ENCODE measurements around the gene GLP2R. TPM values are rescaled to one million over a fixed set of nuclear protein-coding genes. Genes with fewer than 3 reads are reported as not detected.
"Not testable (repeated sequence)": the region's sequence is repeated elsewhere in the genome, so short reads cannot be mapped to it uniquely, and the experiment has no call there.

GLP2R gene
- not detected for total RNA-seq

- no peak within 1 kb of the TSS for H3K27ac Mint-ChIP-seq
- no peak for DNase-seq
- peaks cover 10% of the 10 kb centered on the region for H3K27me3 Mint-ChIP-seq (ENCODE audit: low read depth)
- no peaks in the 10 kb centered on the region for H3K36me3 Mint-ChIP-seq (ENCODE audit: insufficient read depth in 2 of 2)
- no peak within 1 kb of the TSS for H3K4me3 Mint-ChIP-seq
- H3K9me3 Mint-ChIP-seq: peaks cover 1 to 2% of the 10 kb centered on the region in 2 donors
- no peak for ATAC-seq (replicated peaks in 1 of 2)
- H3K4me1 Mint-ChIP-seq (ENCODE audit: low read depth): no peaks in the 10 kb centered on the region
Measured at GRCh38 chr17:9825641-9826150, at the start of gene GLP2R. Gene GLP2R, plus strand, starts transcription at chr17:9825924. Its CDS starts 140 bp downstream, at chr17:9826064.

GRCh38 chr17:9776911-9777310 lies 48.8 kb upstream of the GLP2R start:
- Mint-ChIP-seq H3K27me3 (ENCODE audit: low read depth) (peaks cover 7% of the 10 kb centered on the region), H3K4me3 (no peak overlapping the region)
- no peak for ATAC-seq (replicated peaks in 1 of 2)

GRCh38 chr17:9780552-9780951 lies 45.2 kb upstream of the GLP2R start:
- H3K4me3 Mint-ChIP-seq: no peak overlapping the region
- H3K36me3 Mint-ChIP-seq (ENCODE audit: insufficient read depth in 2 of 2): no peaks in the 10 kb centered on the region
- no peak overlapping the region for H3K27ac Mint-ChIP-seq
- no peaks in the 10 kb centered on the region for H3K4me1 Mint-ChIP-seq (ENCODE audit: low read depth)
- H3K27me3 Mint-ChIP-seq (ENCODE audit: low read depth): peaks cover 18% of the 10 kb centered on the region
- no peak for ATAC-seq (replicated peaks in 1 of 2)
- DNase-seq: no peak
- peaks cover 0 to 3% of the 10 kb centered on the region in 2 donors for H3K9me3 Mint-ChIP-seq

More at GRCh38 chr17:9776911-9777310, 48.8 kb upstream of the GLP2R start:
- H3K4me1 Mint-ChIP-seq (ENCODE audit: low read depth): no peaks in the 10 kb centered on the region
- H3K9me3 Mint-ChIP-seq: no peaks in the 10 kb centered on the region
- H3K27ac Mint-ChIP-seq: no peak overlapping the region
- H3K36me3 Mint-ChIP-seq (ENCODE audit: insufficient read depth in 2 of 2): no peaks in the 10 kb centered on the region
- DNase-seq: no peak

- H3K27me3 Mint-ChIP-seq (ENCODE audit: low read depth): peaks cover 13% of the 10 kb centered on the region
- H3K36me3 Mint-ChIP-seq (ENCODE audit: insufficient read depth in 2 of 2): no peaks in the 10 kb centered on the region
- ATAC-seq (replicated peaks in 1 of 2) (no peak), DNase-seq (no peak)
- H3K4me1 Mint-ChIP-seq (ENCODE audit: low read depth): no peaks in the 10 kb centered on the region
- no peak overlapping the region for H3K4me3 Mint-ChIP-seq
- peaks cover 0 to 3% of the 10 kb centered on the region in 2 donors for H3K9me3 Mint-ChIP-seq
- H3K27ac Mint-ChIP-seq: no peak overlapping the region
Measured at GRCh38 chr17:9783050-9783449, 42.7 kb upstream of the GLP2R start.

GRCh38 chr17:9783465-9783864 lies 42.3 kb upstream of the GLP2R start:
- peaks cover 13% of the 10 kb centered on the region for H3K27me3 Mint-ChIP-seq (ENCODE audit: low read depth)
- not testable (repeated sequence) for H3K27ac Mint-ChIP-seq; H3K36me3 Mint-ChIP-seq (ENCODE audit: insufficient read depth in 2 of 2); H3K4me1 Mint-ChIP-seq (ENCODE audit: low read depth); H3K9me3 Mint-ChIP-seq; H3K4me3 Mint-ChIP-seq; ATAC-seq (replicated peaks in 1 of 2); DNase-seq

- H3K4me3 Mint-ChIP-seq: no peak overlapping the region
- peaks cover 0 to 3% of the 10 kb centered on the region in 2 donors for H3K9me3 Mint-ChIP-seq
- DNase-seq: no peak
- no peak for ATAC-seq (replicated peaks in 1 of 2)
- H3K36me3 Mint-ChIP-seq (ENCODE audit: insufficient read depth in 2 of 2): no peaks in the 10 kb centered on the region
- H3K27me3 Mint-ChIP-seq (ENCODE audit: low read depth): peaks cover 13% of the 10 kb centered on the region
- H3K4me1 Mint-ChIP-seq (ENCODE audit: low read depth): no peaks in the 10 kb centered on the region
- no peak overlapping the region for H3K27ac Mint-ChIP-seq
Measured at GRCh38 chr17:9784544-9784943, 41.2 kb upstream of the GLP2R start.

- ATAC-seq (replicated peaks in 1 of 2) (no peak), DNase-seq (no peak)
- H3K4me3 Mint-ChIP-seq: no peak overlapping the region
- H3K27me3 Mint-ChIP-seq (ENCODE audit: low read depth): no peaks in the 10 kb centered on the region
- no peak overlapping the region for H3K27ac Mint-ChIP-seq
- H3K36me3 Mint-ChIP-seq (ENCODE audit: insufficient read depth in 2 of 2): no peaks in the 10 kb centered on the region
- H3K4me1 Mint-ChIP-seq (ENCODE audit: low read depth): no peaks in the 10 kb centered on the region
- H3K9me3 Mint-ChIP-seq: no peaks in the 10 kb centered on the region
Measured at GRCh38 chr17:9788601-9789000, 37.1 kb upstream of the GLP2R start.

- no peaks in the 10 kb centered on the region for H3K4me1 Mint-ChIP-seq (ENCODE audit: low read depth)
- no peak overlapping the region for H3K27ac Mint-ChIP-seq
- no peak overlapping the region for H3K4me3 Mint-ChIP-seq
- H3K27me3 Mint-ChIP-seq (ENCODE audit: low read depth): no peaks in the 10 kb centered on the region
- H3K9me3 Mint-ChIP-seq: no peaks in the 10 kb centered on the region
- ATAC-seq (replicated peaks in 1 of 2) (no peak), DNase-seq (no peak)
- no peaks in the 10 kb centered on the region for H3K36me3 Mint-ChIP-seq (ENCODE audit: insufficient read depth in 2 of 2)
Measured at GRCh38 chr17:9790316-9790715, 35.4 kb upstream of the GLP2R start.

GRCh38 chr17:9790889-9791876 lies 34.5 kb upstream of the GLP2R start, which contains the start of gene DHRS7C:
Gene DHRS7C, minus strand, starts transcription at chr17:9791592. Its CDS starts 308 bp downstream, at chr17:9791284.
- H3K27ac Mint-ChIP-seq: no peak within 1 kb of the TSS
- ATAC-seq (replicated peaks in 1 of 2) (no peak), DNase-seq (no peak)
- H3K9me3 Mint-ChIP-seq: no peaks in the 10 kb centered on the region
- H3K4me1 Mint-ChIP-seq (ENCODE audit: low read depth): no peaks in the 10 kb centered on the region
- H3K36me3 Mint-ChIP-seq (ENCODE audit: insufficient read depth in 2 of 2): no peaks in the 10 kb centered on the region
- no peaks in the 10 kb centered on the region for H3K27me3 Mint-ChIP-seq (ENCODE audit: low read depth)
- H3K4me3 Mint-ChIP-seq: no peak within 1 kb of the TSS

- Mint-ChIP-seq H3K27me3 (ENCODE audit: low read depth) (no peaks in the 10 kb centered on the region), H3K9me3 (no peaks in the 10 kb centered on the region), H3K27ac (no peak overlapping the region), H3K4me3 (no peak overlapping the region), H3K4me1 (ENCODE audit: low read depth) (no peaks in the 10 kb centered on the region), H3K36me3 (ENCODE audit: insufficient read depth in 2 of 2) (no peaks in the 10 kb centered on the region)
- DNase-seq (no peak), ATAC-seq (replicated peaks in 1 of 2) (no peak)
Measured at GRCh38 chr17:9792181-9792840, 33.4 kb upstream of the GLP2R start.

- H3K27ac Mint-ChIP-seq: no peak overlapping the region
- H3K4me3 Mint-ChIP-seq: no peak overlapping the region
- no peaks in the 10 kb centered on the region for H3K9me3 Mint-ChIP-seq
- H3K36me3 Mint-ChIP-seq (ENCODE audit: insufficient read depth in 2 of 2): no peaks in the 10 kb centered on the region
- H3K27me3 Mint-ChIP-seq (ENCODE audit: low read depth): no peaks in the 10 kb centered on the region
- ATAC-seq (replicated peaks in 1 of 2): no peak
- no peak for DNase-seq
- H3K4me1 Mint-ChIP-seq (ENCODE audit: low read depth): no peaks in the 10 kb centered on the region
Measured at GRCh38 chr17:9798008-9798407, 27.7 kb upstream of the GLP2R start.

GRCh38 chr17:9798724-9799123 lies 27.0 kb upstream of the GLP2R start:
- no peaks in the 10 kb centered on the region for H3K36me3 Mint-ChIP-seq (ENCODE audit: insufficient read depth in 2 of 2)
- no peak overlapping the region for H3K4me3 Mint-ChIP-seq
- H3K4me1 Mint-ChIP-seq (ENCODE audit: low read depth): no peaks in the 10 kb centered on the region
- DNase-seq (no peak), ATAC-seq (replicated peaks in 1 of 2) (no peak)
- no peaks in the 10 kb centered on the region for H3K9me3 Mint-ChIP-seq
- no peaks in the 10 kb centered on the region for H3K27me3 Mint-ChIP-seq (ENCODE audit: low read depth)
- H3K27ac Mint-ChIP-seq: no peak overlapping the region

GRCh38 chr17:9801505-9801904 lies 24.2 kb upstream of the GLP2R start:
- H3K9me3 Mint-ChIP-seq: peaks cover 0 to 4% of the 10 kb centered on the region in 2 donors
- no peak for DNase-seq
- no peak for ATAC-seq (replicated peaks in 1 of 2)
- H3K36me3 Mint-ChIP-seq (ENCODE audit: insufficient read depth in 2 of 2): no peaks in the 10 kb centered on the region
- no peaks in the 10 kb centered on the region for H3K27me3 Mint-ChIP-seq (ENCODE audit: low read depth)
- H3K4me1 Mint-ChIP-seq (ENCODE audit: low read depth): no peaks in the 10 kb centered on the region
- H3K27ac Mint-ChIP-seq: no peak overlapping the region
- H3K4me3 Mint-ChIP-seq: no peak overlapping the region
